HL-60 (cell line): ENCODE measurements around the gene CABP1.

Experiments used
- CTCF ChIP-seq: IDR thresholded peaks from one replicate; pipeline ENCODE4 v1.5.1; 2011; ENCODE audit warnings: low read length, control low read depth, inconsistent platforms; ENCODE audit not compliant: insufficient read depth
- GABPA ChIP-seq: IDR thresholded peaks from 2 replicates; pipeline ENCODE4 v1.6.1; 2012; ENCODE audit warnings: low read depth
- POLR2AphosphoS5 ChIP-seq: IDR thresholded peaks from 2 replicates; pipeline ENCODE4 v1.6.1; 2012; ENCODE audit warnings: low read depth
- REST ChIP-seq: IDR thresholded peaks from 2 replicates; pipeline ENCODE4 v1.6.1; 2012; ENCODE audit warnings: low read depth; ENCODE audit not compliant: insufficient replicate concordance
- SPI1 ChIP-seq: IDR thresholded peaks from 2 replicates; pipeline ENCODE4 v1.6.1; 2012; ENCODE audit warnings: low read depth, mild to moderate bottlenecking, borderline replicate concordance

- no peak for TF ChIP-seq CTCF
- no peak for TF ChIP-seq REST
- TF ChIP-seq POLR2AphosphoS5: no peak
- TF ChIP-seq SPI1: no peak
- no peak for TF ChIP-seq GABPA
Measured at GRCh38 chr12:120651821-120652220, 11.4 kb downstream of the CABP1 start.
